Hematopoietic multipotent progenitor cell (in vitro differentiated cells): ENCODE data around the gene SEZ6. TPM values are rescaled to one million over a fixed set of nuclear protein-coding genes. Genes with fewer than 3 reads are reported as not detected.
"Not testable (repeated sequence)": the region's sequence is repeated elsewhere in the genome, so short reads cannot be mapped to it uniquely, and the experiment has no call there.

Experiments
- DNase-seq, 3 donors: peaks; one replicate each; pipeline ENCODE4 v3.0.0-alpha.2; 2011 to 2015; ENCODE audit warnings: low read depth in 2 of 3, low spot score in 2 of 3
- total RNA-seq: library from RNA; depleted of rRNA; stranded (reverse); fragments of >200 nt; gene quantifications from one replicate; pipeline ENCODE4 v1.2.3, GENCODE V29; 2012

SEZ6 gene
- total RNA-seq, 1 donor, result under 0.01 TPM

DNA sequence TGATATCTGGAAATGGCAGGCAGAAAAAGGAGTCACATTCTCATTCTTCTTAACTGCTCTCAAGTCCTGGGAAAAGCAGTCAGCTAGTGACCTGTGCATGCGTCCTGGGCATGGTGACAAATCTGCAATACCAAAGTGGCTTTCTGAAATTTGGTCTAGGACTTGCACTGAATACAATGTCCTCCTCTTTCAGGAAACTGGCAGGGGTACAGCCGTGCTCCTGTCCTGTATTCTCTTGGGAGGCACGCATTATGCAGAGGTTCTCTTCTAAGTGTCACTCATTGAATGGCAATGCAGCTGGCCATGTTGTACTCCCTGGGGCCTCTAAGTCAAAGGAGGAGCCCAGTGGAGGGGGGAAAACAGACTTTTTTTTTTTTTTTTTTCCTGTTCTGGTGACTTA is 65.2 kb downstream of the SEZ6 start:
- no peak for DNase-seq

DNA sequence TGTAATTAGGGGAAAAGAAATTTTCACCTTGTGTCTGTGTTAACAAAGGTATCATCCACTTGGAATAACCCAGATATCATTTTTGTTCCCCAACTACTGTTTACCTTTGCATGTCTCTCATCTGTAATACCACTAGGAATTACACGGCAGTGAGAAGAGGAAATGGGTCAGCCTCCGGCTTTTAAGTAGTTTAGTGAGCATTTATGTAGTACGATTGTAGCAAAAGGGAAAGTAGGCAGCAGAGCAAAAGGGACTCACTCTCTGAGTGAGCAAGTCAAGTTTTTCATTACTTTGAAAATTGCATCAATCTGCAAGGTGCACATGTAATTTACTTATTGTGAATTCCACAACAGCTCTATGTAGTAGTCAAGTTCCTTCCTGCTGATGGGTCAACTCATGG is 65.7 kb downstream of the SEZ6 start:
- no peak for DNase-seq

DNA sequence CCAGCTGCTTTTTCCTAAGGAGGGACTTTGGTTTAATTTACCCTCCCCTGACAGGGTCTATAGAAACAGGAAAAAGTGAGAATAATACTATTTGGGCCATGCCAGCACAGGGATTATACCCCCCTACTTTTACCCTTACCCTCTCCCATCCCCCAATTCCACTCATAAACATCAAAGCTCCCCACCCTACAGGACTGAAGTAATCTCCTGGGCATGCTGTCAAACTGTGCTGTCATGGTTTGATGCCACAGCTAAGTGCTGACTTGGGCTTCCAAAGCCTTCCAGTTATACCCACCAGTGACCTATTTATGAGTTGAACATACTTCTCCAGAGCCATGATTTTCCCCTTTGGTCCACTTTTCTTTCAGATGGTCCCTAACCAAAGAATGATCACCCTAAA is 67.3 kb downstream of the SEZ6 start:
- DNase-seq, result no peak

DNA sequence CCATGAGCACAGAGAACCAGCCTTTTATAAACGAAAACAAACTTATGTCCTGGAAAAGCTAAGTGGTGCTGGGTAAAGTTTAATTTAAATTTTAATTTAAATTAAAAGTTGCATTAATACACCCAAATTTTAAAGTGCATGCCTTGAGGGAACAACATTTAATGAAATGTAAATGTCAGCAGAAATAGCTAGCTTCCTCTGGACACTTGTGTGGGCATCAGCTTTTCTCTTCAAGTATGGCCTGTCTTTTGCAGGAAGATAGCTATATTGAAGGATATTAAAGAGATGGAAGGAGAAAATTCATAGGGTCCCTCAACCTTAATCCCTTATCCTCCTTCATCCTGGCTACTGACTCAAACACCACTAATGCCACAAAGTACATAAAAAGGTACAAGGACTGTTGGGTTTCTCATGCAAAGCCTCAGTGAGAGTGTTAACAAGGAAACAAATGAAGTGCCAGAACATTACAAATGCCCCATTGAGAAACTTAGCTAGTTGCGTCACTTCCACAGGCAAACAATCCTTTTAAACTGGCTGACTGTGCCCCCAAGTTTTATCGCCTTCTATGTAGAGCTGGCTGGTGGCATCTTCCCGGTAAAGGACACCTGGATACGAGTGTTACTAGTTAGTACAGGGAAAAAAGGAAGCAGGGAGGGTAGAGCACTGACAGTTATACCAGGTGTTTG is 68.6 kb downstream of the SEZ6 start:
- DNase-seq, result no peak

DNA sequence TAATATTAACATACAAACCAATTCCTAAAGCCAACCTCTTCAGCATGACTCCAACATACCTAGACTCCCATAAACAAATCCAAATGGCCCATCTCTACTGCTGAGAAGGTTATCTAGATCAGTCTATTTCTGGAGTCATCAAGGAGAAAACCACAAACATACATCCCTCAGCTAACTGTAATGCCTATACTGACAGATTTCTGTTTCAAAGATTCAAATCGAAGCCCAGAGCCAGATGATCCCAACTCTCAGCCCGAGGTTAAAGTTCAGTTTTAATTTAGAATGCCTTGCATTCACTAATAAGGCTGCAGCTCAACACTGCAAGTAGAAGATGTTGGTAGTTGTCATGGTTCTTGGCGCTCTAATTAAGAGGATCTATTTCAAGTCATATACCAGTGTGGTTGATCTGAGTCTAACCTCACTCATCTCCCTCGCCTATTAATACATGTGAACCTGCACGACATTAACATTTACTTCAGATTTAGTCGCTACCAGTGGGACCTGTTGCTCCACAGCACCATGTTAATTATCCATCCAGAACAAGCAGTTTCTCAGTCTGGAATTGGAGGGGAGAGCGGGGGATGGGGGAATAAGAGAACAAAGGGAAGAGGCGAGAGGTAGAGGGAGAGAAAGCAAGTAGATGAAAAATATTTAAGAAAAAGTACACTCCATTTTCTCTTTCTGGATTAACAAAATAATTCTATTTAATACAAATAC is 69.9 kb downstream of the SEZ6 start:
- no peak for DNase-seq

DNA sequence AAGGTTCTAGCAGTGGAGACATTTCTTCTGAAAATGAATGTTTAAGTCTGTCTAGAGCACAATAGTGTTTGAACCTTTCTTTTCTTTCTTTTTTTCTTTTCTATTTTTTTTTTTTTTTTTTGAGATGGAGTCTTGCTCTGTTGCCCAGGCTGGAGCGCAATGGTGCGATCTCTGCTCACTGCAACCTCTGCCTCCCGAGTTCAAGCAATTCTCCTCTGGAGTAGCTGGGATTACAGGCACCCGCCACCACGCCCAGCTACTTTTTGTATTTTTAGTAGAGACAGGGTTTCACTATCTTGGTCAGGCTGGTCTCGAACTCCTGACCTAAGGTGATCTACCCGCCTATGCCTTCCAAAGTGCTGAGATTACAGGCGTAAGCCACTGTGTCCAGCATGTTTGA is 71.3 kb downstream of the SEZ6 start:
- DNase-seq, result not testable (repeated sequence)

DNA sequence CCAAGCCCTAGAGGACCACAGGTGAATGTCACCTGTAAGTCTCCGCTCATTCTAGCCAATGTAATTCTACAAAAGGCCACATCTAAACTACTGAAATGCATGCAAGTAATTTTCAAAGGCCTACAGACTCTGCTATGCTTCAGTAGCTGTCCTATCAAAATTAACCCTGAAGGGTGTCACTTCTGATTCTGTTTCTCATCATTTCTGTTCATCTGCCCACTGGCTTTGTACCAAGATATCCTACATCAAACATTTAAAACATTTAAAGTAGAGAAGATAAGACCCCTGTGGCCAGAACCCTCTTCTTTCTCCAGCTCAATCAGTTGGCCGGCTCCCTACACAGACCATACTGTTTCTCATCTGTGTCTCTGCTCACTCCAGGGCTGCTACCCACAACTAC is 76.0 kb downstream of the SEZ6 start:
- no peak for DNase-seq

DNA sequence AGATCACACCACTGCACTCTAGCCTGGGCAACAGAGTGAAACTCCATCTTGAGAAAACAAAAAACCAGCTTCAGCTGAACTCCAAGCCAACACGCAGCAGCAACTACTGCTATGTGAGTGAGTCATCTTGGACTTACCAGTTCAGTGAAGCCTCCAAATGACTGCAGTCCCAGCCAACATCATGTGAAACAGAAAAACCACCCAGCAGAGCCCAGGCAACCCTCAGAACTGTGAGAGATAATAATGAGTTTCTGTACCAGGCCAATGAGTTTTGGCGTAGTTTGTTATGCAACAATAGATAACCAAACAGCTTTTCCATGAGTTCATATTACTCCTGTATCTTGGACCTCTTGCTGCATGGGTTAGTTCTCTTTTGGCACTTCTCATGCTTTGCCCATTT is 77.8 kb downstream of the SEZ6 start:
- no peak for DNase-seq

DNA sequence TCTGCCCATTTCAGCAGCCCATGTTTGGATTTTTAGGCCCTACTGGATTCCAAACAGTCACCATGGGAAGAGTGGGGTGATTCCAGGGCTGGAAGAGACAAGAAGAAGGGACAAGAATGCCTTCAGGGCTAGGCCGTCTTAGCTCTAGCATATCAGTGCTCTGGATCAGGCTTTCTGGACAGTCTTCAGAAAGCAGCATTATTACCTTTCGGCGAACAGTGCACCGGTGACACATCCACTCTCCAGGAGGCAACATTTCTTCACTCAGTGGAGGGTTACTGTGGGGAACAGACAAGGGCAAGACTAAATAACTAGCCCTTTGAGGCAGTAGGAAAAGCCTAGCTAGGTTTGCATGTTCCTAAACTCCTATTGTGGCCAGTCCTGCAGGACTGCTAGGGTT is 79.0 kb downstream of the SEZ6 start:
- no peak for DNase-seq

DNA sequence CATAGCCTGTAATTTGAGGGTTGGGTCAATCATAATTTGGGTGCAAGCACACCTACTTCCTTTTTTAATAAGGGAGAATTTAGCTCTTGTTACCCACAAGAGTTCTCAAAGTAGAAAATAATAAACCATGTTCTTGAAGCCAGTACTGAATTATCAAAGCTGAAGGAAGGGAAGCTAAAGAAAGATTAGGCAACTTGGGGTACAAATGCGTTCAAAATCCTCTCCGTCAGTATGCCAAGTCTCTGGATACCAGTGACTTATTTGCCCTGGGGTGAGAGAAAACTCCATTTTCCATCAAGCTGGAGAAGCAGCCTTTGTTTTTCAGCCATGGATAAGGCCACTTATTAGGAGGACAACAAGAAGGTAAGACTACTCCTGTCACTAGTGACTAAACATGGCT is 79.5 kb downstream of the SEZ6 start:
- DNase-seq, result no peak

DNA sequence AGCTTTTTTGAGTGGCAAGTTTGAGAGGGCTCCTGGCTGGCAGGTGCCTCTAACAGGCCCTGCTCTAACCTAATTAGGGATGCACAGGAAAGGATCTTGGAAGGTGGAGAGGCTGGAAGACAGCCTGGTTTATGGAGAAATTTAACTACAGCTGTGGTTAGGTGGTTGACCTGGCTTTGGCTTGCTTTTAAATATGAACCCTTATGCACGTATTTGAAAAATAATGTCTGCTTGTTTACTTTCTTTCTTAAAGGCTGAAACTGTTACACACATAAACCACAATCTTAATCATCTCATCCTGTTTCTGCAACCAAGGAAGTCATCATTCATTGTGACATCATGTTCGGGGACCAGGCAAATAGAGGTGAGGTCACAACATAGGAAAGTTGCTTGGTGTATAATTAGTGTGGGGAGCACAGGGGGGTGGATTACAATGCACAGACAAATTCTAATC is 79.9 kb downstream of the SEZ6 start:
- DNase-seq, result peak; percentile 48 to 96 (median 91)

DNA sequence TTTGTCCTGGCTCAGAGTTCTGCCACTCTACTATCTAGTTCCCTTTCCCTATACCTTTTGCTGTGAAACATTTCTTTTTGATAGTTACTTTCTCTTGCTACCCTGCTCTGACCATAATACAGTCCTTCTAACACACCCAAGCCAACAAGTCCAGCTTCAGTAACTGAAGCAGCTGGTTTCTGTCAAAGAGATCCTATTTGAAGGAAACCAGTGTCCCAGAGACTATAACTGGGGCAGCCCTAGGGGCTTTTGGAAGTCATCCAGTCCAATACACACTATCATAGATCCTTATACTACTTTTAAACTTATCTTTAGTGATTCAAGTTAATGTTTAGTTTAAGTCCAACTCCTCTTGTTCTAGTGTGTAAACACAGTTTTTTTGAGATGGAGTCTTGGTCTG is 85.6 kb downstream of the SEZ6 start:
- DNase-seq, result no peak

DNA sequence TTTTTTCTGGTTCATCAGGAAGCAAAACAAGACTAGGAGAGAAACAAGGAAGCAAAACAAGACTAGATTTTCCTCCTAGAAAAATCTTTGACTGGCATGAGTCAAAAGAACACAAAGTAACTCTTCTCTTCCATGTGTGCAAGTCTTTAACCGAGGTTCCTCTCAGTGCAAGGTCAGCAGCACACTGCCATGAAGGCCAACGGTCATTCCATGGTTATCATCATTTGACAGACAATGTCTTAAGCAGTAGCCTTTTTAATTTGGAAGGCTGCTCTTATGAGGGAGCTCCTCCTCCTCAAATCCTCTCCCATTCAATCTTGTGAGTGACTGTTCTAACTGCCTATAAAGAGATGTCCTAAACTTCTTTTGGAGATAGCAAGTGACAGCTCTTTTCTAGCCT is 87.5 kb downstream of the SEZ6 start:
- no peak for DNase-seq

DNA sequence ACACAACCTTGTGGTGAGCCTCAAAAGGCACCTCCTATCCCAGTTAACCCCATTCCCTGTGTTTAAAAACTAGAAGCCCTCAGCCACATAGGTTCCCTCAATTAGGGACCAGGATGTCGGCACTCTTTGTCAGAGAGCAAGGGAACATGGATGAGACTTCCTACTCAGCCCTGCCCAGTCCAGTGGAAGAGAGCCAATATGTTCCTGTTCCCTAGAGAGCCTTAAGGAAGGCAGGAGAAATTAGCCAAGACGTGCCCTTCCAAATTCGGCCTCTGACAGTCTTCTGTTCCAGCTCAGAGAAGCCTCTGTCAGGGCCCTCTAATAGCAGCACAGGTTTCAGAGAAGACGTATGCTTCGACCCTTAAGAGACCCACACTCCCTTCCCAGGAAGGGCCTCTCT is 88.4 kb downstream of the SEZ6 start:
- DNase-seq, result no peak

DNA sequence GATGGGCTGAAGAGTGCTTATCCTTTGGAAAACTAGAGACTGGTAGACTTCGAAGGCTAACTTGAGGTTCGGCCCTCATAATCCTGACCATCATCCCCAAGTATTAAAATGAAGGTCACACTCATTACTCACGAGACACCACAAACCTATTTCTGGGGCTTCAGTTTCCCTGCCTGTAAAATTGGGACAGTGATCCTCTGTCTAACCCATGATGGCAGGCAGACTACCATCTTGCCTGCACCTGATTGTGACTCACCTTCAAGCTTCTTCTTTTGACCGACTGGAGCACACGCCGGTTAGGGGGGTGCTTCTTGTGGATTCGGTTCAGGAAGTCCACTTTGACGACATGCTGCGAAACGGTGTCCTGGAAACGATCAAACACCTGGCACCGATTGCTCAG is 88.8 kb downstream of the SEZ6 start:
- DNase-seq, result no peak

DNA sequence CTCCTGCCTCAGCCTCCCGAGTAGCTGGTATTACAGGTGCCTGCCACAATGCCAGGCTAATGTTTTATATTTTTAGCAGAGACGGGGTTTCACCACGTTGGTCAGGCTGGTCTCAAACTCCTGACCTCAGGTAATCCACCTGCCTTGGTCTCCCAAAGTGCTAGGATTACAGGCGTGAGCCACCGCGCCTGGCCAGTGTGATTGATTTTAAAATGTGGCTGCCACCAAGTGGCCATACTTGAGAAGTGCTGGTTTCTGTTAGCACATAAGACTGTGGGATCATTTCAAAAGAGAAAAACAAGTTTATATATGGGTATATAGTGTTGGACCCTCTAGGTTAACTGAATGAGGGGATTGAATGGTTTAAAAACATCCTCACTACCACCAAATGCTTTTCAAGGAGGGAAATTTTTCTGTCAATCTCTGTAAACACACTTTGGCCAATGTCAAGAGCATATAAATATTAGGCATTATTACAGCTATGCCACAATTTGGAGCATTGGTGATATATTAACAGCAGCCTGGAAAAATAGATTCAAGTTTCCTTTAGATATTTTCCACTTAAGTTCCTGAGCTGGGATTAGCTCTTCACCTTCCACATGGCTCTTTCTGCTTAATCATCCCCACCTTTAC is 89.4 kb downstream of the SEZ6 start:
- peak in 2 of 3 donors; percentile 42 to 60 for DNase-seq

DNA sequence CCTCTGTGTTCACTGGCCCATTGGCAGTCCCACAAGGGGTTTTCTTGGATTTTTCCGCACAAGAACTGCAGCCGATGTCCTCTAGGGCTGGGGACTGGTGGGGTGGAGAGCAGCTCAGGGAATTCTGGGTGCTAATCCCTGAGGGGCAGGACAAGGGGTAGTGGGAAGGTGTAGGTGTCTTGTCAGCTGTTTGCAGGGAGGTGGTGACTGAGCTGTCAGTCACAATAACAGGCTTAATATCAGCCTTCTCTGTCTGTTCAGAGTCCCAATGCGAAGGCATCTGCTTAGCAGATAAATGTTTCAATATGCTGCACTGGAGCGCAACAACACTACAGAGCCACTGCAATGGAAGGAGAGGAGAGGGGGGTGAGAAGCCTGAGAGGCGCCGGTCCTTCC is 92.9 kb downstream of the SEZ6 start:
- no peak for DNase-seq

DNA sequence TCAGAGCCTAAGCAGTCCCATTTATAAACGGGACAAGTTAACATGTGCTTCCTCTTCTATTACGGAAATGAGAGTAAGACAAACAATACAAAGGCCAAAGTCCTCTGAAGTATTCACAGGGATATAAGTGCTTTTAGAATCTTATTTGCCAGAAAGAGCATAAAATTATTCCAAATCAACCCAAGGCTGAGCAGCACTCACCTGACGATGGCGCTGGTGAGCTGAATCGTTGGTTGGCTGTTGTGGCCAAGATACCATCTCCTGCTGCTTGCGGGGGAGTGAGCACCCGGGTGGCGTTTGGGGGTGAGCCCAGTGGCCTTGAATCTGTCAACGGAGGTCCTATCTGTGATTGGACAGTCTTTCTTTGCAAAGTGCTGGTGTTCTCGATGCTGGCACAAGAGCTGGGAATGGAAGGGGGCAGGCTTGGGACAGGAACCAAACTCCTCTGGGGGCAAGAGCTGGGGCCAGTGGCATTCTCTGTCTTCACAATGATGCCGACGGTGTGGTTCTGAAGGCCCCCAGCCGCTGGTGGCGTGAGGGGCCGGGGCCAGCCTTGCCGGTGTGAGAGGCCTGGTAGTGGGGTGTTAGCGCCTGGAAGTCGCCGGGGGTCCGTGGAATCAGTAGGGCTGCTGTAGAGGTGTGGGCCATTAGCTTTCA is 93.4 kb downstream of the SEZ6 start:
- peak in 1 of 3 donors; percentile 45 for DNase-seq

DNA sequence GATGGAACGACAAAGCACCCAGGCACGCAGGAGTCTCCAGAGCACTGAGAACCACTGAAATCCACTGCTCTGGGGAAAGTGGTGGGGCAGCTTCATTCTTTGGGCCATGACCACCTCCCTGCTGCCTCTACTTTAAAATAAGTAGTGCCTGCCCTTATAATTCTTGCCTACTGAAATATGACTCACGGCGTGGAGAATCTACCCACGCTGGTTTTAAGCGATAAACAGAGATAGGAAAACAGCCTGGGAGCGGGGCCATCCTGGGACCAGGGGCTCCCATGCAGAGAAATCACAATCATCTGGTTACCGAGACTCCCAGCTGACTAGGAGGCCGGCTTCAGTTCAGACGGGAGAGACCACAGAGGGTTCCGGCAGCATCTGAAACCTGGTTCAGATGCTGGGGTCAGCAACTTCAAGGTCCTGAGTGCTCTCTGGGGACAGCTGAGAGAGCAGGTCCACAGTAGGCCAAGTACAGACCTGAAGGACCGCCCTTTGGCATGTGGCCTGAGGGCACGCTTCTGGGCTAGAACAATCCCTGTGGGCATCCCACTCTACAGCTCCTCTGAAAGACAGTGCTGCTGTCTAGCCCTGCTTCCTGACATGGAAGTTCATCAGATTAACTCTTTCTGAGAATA is 94.3 kb downstream of the SEZ6 start:
- no peak for DNase-seq

DNA sequence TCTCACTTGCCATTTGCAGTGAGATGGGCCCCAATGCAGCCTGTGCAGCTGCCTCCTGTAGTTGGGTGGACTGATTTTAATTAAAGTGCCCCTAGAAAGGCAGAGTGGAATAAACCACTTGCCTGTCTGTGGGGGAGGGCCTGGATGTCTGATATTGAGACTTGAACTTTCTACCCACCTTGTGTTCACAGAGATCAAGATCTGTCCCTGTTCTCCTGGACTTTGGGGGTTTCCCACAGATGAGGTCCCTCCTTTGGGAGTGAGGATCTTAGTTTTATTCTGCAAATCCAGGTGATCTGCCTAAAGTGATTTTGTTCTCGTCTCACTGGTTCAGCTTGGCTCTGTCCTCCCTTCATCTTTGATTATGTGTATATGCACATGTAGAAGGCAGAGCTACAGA is 95.3 kb downstream of the SEZ6 start:
- DNase-seq, result no peak

DNA sequence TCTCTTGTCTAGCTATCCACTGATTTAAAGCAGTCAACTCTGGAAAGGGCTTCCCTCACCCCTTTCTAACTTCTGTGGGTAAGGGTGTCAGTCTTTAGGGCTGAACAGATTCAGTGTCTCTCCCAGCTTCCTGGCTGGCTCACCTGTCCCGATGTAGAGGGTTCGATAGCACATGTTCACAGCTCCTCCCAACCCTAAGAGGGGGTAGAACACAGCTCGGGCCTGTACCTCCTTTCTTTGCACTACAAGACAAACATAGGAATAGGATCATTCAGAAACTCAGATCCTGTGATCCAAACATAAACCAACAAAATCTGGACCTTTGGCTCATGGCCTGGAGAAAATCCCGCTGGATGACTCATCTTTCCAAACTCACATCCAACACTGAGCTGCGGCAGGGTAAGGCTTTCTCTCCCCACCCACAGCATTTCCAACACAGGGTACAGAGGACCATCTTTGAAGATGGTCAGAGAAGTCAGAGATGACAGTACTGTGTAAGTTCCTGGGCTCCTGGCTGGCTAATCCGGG is 97.1 kb downstream of the SEZ6 start:
- DNase-seq, result no peak
